ENCODE data around the gene VPS33B. TPM values are rescaled to one million over a fixed set of nuclear protein-coding genes. Genes with fewer than 3 reads are reported as not detected.

The VPS33B gene
- 10 to 100 TPM; 12.6 to 20.6 TPM for total RNA-seq
- 16.9 TPM for polyA plus RNA-seq (ENCODE audit: insufficient read depth, low read depth, low replicate concordance)
- long read RNA-seq, donor 1, partial matches to known transcripts = 0 of 4 reads
- long read RNA-seq, donor 1, other reads (novel, unspliced or antisense) = 0 of 4 reads
- long read RNA-seq, donor 2, partial matches to known transcripts = 0 of 2 reads
- long read RNA-seq, donor 2, other reads (novel, unspliced or antisense) = 0 of 2 reads

DNA sequence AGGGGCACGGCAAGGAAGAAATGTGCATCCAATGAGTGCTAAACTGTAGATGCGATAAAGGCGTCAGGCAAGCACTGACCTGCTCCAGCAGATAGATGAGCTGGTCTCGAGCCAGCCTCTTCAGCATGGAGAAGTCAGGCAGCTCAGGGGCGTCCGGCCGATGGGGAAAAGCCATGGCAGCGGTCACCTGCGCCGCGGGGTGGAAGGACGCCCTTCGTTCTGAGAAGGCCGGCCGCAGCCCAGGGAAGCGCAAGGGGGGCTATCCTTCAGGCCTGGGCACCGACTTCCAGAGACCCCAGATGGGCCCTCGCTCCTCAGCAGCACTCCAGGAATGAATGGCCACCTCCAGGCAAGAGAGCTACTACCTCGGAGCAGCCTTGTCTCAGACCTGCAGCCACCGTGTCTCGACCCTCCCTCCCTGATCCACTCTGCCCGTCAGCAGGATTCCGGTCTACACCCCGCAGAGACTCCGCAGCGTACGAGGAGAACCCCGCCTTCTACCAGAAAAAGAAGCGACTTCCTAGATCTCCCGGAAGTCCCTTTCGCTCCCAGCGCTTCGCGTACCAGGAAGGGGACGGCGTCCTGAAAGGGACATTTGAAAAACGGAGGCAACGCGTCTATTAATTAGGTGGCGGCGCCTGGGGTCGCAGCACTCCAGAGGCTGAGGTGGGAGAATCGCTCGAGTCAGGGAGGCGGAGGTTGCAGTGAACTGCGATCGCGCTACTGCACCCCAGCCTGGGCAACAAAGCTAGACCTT is at the start of gene VPS33B:
Gene VPS33B (minus strand): TSS at position 520 of the 757 bp plus-strand sequence. CDS start 345 bp downstream, at position 175.
- H3K4me1 ChIP-seq = peaks cover 12% of the 10 kb centered on the region
- TF ChIP-seq POLR2A (IDR thresholded peaks at IDR 0.05) = no peak
- TF ChIP-seq, protein P1, sequence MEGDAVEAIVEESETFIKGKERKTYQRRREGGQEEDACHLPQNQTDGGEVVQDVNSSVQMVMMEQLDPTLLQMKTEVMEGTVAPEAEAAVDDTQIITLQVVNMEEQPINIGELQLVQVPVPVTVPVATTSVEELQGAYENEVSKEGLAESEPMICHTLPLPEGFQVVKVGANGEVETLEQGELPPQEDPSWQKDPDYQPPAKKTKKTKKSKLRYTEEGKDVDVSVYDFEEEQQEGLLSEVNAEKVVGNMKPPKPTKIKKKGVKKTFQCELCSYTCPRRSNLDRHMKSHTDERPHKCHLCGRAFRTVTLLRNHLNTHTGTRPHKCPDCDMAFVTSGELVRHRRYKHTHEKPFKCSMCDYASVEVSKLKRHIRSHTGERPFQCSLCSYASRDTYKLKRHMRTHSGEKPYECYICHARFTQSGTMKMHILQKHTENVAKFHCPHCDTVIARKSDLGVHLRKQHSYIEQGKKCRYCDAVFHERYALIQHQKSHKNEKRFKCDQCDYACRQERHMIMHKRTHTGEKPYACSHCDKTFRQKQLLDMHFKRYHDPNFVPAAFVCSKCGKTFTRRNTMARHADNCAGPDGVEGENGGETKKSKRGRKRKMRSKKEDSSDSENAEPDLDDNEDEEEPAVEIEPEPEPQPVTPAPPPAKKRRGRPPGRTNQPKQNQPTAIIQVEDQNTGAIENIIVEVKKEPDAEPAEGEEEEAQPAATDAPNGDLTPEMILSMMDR (IDR thresholded peaks at IDR 0.05) = no peak
- H3K9me3 ChIP-seq = no peaks in the 10 kb centered on the region
- H3K4me3 ChIP-seq = peak within 1 kb of the TSS; percentile 74 to 90
- H3K36me3 ChIP-seq (ENCODE audit: low read depth, missing control alignments) = no peaks in the 10 kb centered on the region
- DNase-seq = peak; percentile 94
- 1% methylated on average over 24 to 42 of the region's 48 CpGs for WGBS, 2 donors
- intact Hi-C loops (cut with DNase I; ENCODE audit: low total_unique reads) = no loop called here
- peak within 1 kb of the TSS; percentile 2 to 51 for H3K27ac ChIP-seq
- H3K27me3 ChIP-seq = no peaks in the 10 kb centered on the region

DNA sequence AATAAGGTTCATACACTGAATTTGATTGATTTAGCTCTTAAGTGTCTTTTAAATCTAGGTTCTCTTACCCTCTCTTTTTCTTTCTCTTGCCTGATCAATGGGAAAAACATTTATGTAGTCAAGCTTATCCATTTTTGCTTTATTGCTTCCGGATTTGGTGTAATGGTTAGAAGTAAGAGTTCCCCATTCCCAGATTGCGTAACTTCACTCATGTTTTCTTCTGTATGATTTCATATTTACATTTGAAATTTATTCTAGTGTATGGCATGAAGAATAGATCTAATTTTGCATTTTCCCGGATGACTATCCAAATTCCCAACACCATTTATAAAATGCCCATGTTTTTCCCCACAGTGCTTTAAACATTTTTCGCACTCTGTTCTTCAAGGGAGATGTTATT is 49.8 kb upstream of the VPS33B start:
- H3K4me1 ChIP-seq = no peaks in the 10 kb centered on the region
- 92% methylated on average over 4 of the region's 4 CpGs for WGBS, 2 donors
- DNase-seq = no peak
- no peak overlapping the region for H3K4me3 ChIP-seq
- TF ChIP-seq POLR2A (IDR thresholded peaks at IDR 0.05) = no peak
- TF ChIP-seq, protein P1 (IDR thresholded peaks at IDR 0.05) = no peak
- no peaks in the 10 kb centered on the region for H3K27me3 ChIP-seq
- no peaks in the 10 kb centered on the region for H3K9me3 ChIP-seq
- intact Hi-C loops (cut with DNase I; ENCODE audit: low total_unique reads) = no loop called here
- no peaks in the 10 kb centered on the region for H3K36me3 ChIP-seq (ENCODE audit: low read depth, missing control alignments)
- no peak overlapping the region for H3K27ac ChIP-seq

DNA sequence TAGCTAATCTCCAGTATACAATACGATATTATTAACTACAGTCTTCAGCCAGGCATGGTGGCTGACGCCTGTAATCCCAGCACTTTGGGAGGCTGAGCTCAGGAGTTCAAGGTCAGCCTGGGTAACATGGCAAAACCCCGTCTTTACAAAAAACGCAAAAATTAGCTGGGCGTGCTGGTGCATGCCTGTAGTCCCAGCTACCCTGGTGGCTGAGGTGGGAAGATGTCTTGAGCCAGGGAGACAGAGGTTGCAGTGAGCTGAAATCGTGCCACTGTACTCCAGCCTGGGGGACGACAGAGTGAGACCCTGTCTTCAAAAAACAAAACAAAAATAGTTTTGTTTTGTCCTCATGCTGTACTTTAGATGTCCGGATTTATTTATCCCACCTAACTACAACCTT is 48.5 kb upstream of the VPS33B start:
- Histone ChIP-seq H3K27ac (no peak overlapping the region), H3K4me3 (no peak overlapping the region), H3K36me3 (ENCODE audit: low read depth, missing control alignments) (no peaks in the 10 kb centered on the region), H3K27me3 (no peaks in the 10 kb centered on the region), H3K9me3 (no peaks in the 10 kb centered on the region), H3K4me1 (no peaks in the 10 kb centered on the region)
- no peak for DNase-seq
- intact Hi-C loops (cut with DNase I; ENCODE audit: low total_unique reads) = no loop called here
- 73 to 80% methylated on average over 8 of the region's 8 CpGs for WGBS, 2 donors
- TF ChIP-seq, protein P1 (IDR thresholded peaks at IDR 0.05) = no peak
- no peak for TF ChIP-seq POLR2A (IDR thresholded peaks at IDR 0.05)

DNA sequence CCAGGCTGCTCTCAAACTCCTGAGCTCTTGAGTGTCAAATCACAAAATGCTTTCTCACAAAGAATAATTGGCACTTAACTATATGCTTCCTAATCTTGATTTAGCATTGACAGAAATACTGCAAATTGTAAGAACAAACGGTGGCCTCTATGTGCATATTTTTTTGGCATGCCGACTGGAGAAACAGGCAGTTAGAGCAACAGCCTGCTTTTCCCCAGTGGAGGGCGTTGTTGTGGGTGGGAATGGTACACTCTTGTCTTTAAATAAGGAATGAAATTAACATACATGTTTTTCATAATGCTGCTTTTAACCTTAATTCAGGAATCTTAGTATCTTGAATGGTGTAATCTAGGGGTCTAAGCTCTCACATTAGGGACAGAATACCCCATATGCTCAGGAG is 46.6 kb upstream of the VPS33B start:
- WGBS, 2 donors = 71 to 79% methylated on average over 3 of the region's 3 CpGs
- Histone ChIP-seq H3K27me3 (no peaks in the 10 kb centered on the region), H3K9me3 (no peaks in the 10 kb centered on the region), H3K4me1 (no peaks in the 10 kb centered on the region), H3K4me3 (no peak overlapping the region), H3K27ac (no peak overlapping the region), H3K36me3 (ENCODE audit: low read depth, missing control alignments) (no peaks in the 10 kb centered on the region)
- intact Hi-C loops (cut with DNase I; ENCODE audit: low total_unique reads) = no loop called here
- DNase-seq = no peak
- TF ChIP-seq, protein P1 (IDR thresholded peaks at IDR 0.05) = no peak
- TF ChIP-seq POLR2A (IDR thresholded peaks at IDR 0.05) = no peak

All from testis (tissue), 5 donors.